CD4-positive, alpha-beta T cell (primary cell): Measurements from ENCODE around the gene LHFPL3. TPM values are rescaled to one million over a fixed set of nuclear protein-coding genes. Genes with fewer than 3 reads are reported as not detected.

Experiments
- ATAC-seq: fragments of 200-7000 bp; cut with Tn5 transposase; one replicate; pipeline ENCODE4 v1.10.0; 2022; ENCODE audit warnings: mild to moderate bottlenecking; ENCODE audit not compliant: poor library complexity
- CTCF ChIA-PET: fragments of 350-600 bp; sonication (Branson Sonifier 250); formaldehyde crosslinking; loops from one replicate; lab custom pipeline; 2021; ENCODE audit warnings: antibody characterized with exemption, inconsistent platforms; lab: Charles Lee
- POLR2A ChIA-PET: fragments of 350-600 bp; sonication (Branson Sonifier 250); formaldehyde crosslinking; loops from one replicate; lab custom pipeline; 2021; ENCODE audit warnings: antibody characterized with exemption, inconsistent platforms; lab: Charles Lee
- DNase-seq, 14 experiments: peaks; one replicate each; pipeline ENCODE4 v3.0.0-alpha.2; 2013 to 2020; ENCODE audit warnings: mixed read lengths in 2 of 14
- H3K27ac ChIP-seq, 2 donors: one replicate each; pipeline versions ENCODE4 v1.5.1 to v1.7.0; 2013; ENCODE audit warnings: low read length in 2 of 2, low read depth in 1 of 2, mild to moderate bottlenecking in 1 of 2
- H3K27me3 ChIP-seq, 2 experiments: 1 replicate in 1 of 2; 2 replicates in 1 of 2; pipeline versions ENCODE4 v1.6.1 to v1.7.0; 2013; ENCODE audit warnings: low read length in 2 of 2, control low read depth in 1 of 2, mild to moderate bottlenecking in 1 of 2, moderate library complexity in 1 of 2; ENCODE audit not compliant: insufficient read depth in 2 of 2, control insufficient read depth in 1 of 2
- H3K36me3 ChIP-seq: one replicate; pipeline ENCODE4 v1.6.1; 2013; ENCODE audit warnings: low read length, control low read depth; ENCODE audit not compliant: insufficient read depth
- H3K4me1 ChIP-seq: one replicate; pipeline ENCODE4 v1.6.1; 2013; ENCODE audit warnings: low read length, control low read depth; ENCODE audit not compliant: insufficient read depth
- H3K4me3 ChIP-seq: one replicate; pipeline ENCODE4 v1.5.1; 2013; ENCODE audit warnings: mild to moderate bottlenecking, low read length, moderate library complexity
- H3K9me3 ChIP-seq, 2 experiments: 1 replicate in 1 of 2; 2 replicates in 1 of 2; pipeline versions ENCODE4 v1.6.1 to v1.7.0; 2013; ENCODE audit warnings: low read length in 2 of 2, mild to moderate bottlenecking in 2 of 2, control low read depth in 1 of 2, moderate library complexity in 1 of 2; ENCODE audit not compliant: control insufficient read depth in 1 of 2, insufficient read depth in 1 of 2
- H3K27ac Mint-ChIP-seq: one replicate; pipeline ENCODE4 v1.8.0; 2020; ENCODE audit warnings: mixed read lengths
- H3K27me3 Mint-ChIP-seq: one replicate; pipeline ENCODE4 v1.8.0; 2021; ENCODE audit warnings: mixed read lengths
- H3K36me3 Mint-ChIP-seq: one replicate; pipeline ENCODE4 v1.8.0; 2021; ENCODE audit warnings: low read depth, mixed read lengths
- H3K4me1 Mint-ChIP-seq: one replicate; pipeline ENCODE4 v1.8.0; 2021; ENCODE audit warnings: low read depth, mixed read lengths
- H3K4me3 Mint-ChIP-seq: one replicate; pipeline ENCODE4 v1.8.0; 2020; ENCODE audit warnings: mild to moderate bottlenecking, mixed read lengths
- H3K9me3 Mint-ChIP-seq: one replicate; pipeline ENCODE4 v1.8.0; 2020; ENCODE audit warnings: mixed read lengths
- intact Hi-C, 2 experiments: fragments of 100-400 bp; cut with DNase I in 1 of 2; cut with micrococcal nuclease in 1 of 2; formaldehyde crosslinking; loops; one replicate each; pipeline versions ENCODE4 v1.15.1 to v1.9.0; 2023 to 2025; cut with DNase I, micrococcal nuclease
- total RNA-seq, 174 experiments: library from RNA in 2 of 174; stranded (reverse) in 2 of 174; gene quantifications; one replicate each; pipeline ENCODE4 v1.2.3 and lab custom pipeline; 2021 to 2026
- TF ChIP-seq, protein P1 (sequence below): fragments of 200-600 bp; IDR thresholded peaks from one replicate; pipeline ENCODE4 v1.8.0; 2022; ENCODE audit warnings: antibody characterized with exemption, mild to moderate bottlenecking

LHFPL3 gene
- total RNA-seq, 2 experiments from 2014 or later, result not detected

GRCh38 chr7:104412911-104413310 is 84.5 kb downstream of the LHFPL3 start:
- no peaks in the 10 kb centered on the region for H3K36me3 Mint-ChIP-seq
- TF ChIP-seq, protein P1, sequence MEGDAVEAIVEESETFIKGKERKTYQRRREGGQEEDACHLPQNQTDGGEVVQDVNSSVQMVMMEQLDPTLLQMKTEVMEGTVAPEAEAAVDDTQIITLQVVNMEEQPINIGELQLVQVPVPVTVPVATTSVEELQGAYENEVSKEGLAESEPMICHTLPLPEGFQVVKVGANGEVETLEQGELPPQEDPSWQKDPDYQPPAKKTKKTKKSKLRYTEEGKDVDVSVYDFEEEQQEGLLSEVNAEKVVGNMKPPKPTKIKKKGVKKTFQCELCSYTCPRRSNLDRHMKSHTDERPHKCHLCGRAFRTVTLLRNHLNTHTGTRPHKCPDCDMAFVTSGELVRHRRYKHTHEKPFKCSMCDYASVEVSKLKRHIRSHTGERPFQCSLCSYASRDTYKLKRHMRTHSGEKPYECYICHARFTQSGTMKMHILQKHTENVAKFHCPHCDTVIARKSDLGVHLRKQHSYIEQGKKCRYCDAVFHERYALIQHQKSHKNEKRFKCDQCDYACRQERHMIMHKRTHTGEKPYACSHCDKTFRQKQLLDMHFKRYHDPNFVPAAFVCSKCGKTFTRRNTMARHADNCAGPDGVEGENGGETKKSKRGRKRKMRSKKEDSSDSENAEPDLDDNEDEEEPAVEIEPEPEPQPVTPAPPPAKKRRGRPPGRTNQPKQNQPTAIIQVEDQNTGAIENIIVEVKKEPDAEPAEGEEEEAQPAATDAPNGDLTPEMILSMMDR, result no peak
- H3K27me3 ChIP-seq, result no peaks in the 10 kb centered on the region
- H3K27me3 Mint-ChIP-seq, result no peaks in the 10 kb centered on the region
- no peak overlapping the region for H3K27ac Mint-ChIP-seq
- no peaks in the 10 kb centered on the region for H3K4me1 ChIP-seq
- H3K27ac ChIP-seq, result no peak overlapping the region
- H3K4me3 ChIP-seq, result no peak overlapping the region
- H3K4me1 Mint-ChIP-seq, result no peaks in the 10 kb centered on the region
- no peaks in the 10 kb centered on the region for H3K36me3 ChIP-seq
- ATAC-seq (no peak), DNase-seq (no peak)
- ChIA-PET CTCF (no interaction called here), POLR2A (no interaction called here)
- no peaks in the 10 kb centered on the region for H3K9me3 Mint-ChIP-seq
- no peaks in the 10 kb centered on the region for H3K9me3 ChIP-seq
- no peak overlapping the region for H3K4me3 Mint-ChIP-seq
- intact Hi-C loops, result no loop called here

- Histone ChIP-seq H3K4me3 (no peak overlapping the region), H3K27me3 (no peaks in the 10 kb centered on the region), H3K9me3 (no peaks in the 10 kb centered on the region), H3K27ac (no peak overlapping the region), H3K4me1 (no peaks in the 10 kb centered on the region), H3K36me3 (no peaks in the 10 kb centered on the region)
- TF ChIP-seq, protein P1, result no peak
- no peaks in the 10 kb centered on the region for H3K27me3 Mint-ChIP-seq
- H3K9me3 Mint-ChIP-seq, result no peaks in the 10 kb centered on the region
- intact Hi-C loops, result no loop called here
- no peaks in the 10 kb centered on the region for H3K4me1 Mint-ChIP-seq
- ChIA-PET CTCF (no interaction called here), POLR2A (no interaction called here)
- no peak overlapping the region for H3K4me3 Mint-ChIP-seq
- H3K36me3 Mint-ChIP-seq, result no peaks in the 10 kb centered on the region
- H3K27ac Mint-ChIP-seq, result no peak overlapping the region
- DNase-seq (no peak), ATAC-seq (no peak)
These were observed 85.8 kb downstream of the LHFPL3 start for GRCh38 chr7:104414216-104414615.

DNA sequence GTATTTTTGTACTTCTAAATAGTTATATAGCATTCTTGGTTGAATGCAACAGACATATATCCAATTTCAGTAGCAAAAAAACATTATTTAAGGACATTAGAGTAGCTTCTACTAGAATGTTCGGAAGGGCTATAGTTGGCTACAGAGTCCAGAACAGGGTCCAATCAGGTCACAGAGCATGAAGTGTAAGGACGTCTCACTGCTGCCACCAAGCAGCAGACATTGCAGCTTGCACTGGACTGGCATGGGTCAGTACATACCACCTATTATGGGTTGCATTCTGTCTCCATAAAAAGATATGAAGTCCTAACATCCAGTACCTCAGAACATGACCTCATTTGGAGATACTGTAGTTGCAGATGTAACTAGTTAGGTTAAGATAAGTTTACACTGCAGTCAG is 87.3 kb downstream of the LHFPL3 start:
- ATAC-seq (no peak), DNase-seq (no peak)
- Mint-ChIP-seq H3K27me3 (no peaks in the 10 kb centered on the region), H3K4me3 (no peak overlapping the region), H3K4me1 (no peaks in the 10 kb centered on the region), H3K9me3 (no peaks in the 10 kb centered on the region), H3K36me3 (no peaks in the 10 kb centered on the region), H3K27ac (no peak overlapping the region)
- H3K36me3 ChIP-seq, result no peaks in the 10 kb centered on the region
- POLR2A ChIA-PET, result no interaction called here
- no peaks in the 10 kb centered on the region for H3K4me1 ChIP-seq
- H3K9me3 ChIP-seq, result no peaks in the 10 kb centered on the region
- intact Hi-C loops, result no loop called here
- TF ChIP-seq, protein P1, result no peak
- no peak overlapping the region for H3K27ac ChIP-seq
- no peaks in the 10 kb centered on the region for H3K27me3 ChIP-seq
- CTCF ChIA-PET, result no interaction called here
- H3K4me3 ChIP-seq, result no peak overlapping the region
